ENCODE measurements around the gene IGLL5.

IGLL5 gene

GRCh38 chr22:22938672-22939587 lies 51.3 kb downstream of the IGLL5 start:
- DNase-seq: no peak

- no peak for DNase-seq
These were observed 52.2 kb downstream of the IGLL5 start for GRCh38 chr22:22939588-22940368.

- DNase-seq: no peak
These were observed 53.5 kb downstream of the IGLL5 start for GRCh38 chr22:22940961-22941605.

GRCh38 chr22:22941831-22942510 lies 54.4 kb downstream of the IGLL5 start:
- no peak for DNase-seq

- peak; percentile 72 to 85 for DNase-seq
These were observed 55.1 kb downstream of the IGLL5 start for GRCh38 chr22:22942511-22943329.

- no peak for DNase-seq
These were observed 56.1 kb downstream of the IGLL5 start for GRCh38 chr22:22943521-22944267.

GRCh38 chr22:22944268-22944985 lies 56.8 kb downstream of the IGLL5 start:
- DNase-seq: no peak

- no peak for DNase-seq
These were observed 57.6 kb downstream of the IGLL5 start for GRCh38 chr22:22945195-22945594.
